GM19455 (cell line): ENCODE results near the gene ARHGDIA.

Experiments
- ATAC-seq: cut with Tn5 transposase; IDR thresholded peaks from one replicate; pipeline ENCODE4 v1.9.1; 2021; ENCODE audit not compliant: unreplicated experiment

ARHGDIA gene

DNA sequence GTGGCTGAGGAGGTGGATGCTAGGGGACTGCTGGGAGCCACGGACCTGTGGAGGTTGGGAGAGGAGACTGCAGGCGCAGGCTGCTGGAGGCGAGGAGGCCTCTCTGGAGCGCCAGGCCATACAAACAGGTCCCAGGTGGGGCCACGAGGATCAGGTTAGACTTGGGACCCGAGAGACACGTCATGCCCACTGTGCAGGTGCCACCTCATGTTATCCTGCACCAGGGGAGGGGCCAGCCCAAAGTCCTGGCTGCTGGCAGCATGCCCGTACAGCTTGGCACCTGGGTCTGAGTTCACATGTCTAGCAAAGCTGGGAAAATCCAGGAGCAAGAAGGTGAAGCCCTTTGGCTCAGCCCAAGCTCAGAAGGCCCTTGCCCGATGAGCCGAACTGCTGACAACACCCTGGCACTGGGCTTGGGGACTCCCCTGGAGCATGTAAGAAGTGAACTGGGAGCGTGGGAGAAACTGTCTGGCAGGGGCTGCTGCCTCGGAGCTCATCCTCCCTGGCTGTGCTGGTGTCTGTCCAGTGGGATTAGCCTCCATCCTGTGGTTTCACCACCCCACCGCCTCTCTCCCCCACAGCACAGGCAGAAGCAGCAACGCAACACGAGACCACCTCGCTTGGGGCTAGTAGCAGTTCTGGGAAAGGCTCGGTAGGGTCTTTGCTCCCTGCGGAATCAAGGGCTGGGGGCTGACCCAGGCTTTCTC is 5.3 kb downstream of the ARHGDIA start:
- no peak for ATAC-seq

DNA sequence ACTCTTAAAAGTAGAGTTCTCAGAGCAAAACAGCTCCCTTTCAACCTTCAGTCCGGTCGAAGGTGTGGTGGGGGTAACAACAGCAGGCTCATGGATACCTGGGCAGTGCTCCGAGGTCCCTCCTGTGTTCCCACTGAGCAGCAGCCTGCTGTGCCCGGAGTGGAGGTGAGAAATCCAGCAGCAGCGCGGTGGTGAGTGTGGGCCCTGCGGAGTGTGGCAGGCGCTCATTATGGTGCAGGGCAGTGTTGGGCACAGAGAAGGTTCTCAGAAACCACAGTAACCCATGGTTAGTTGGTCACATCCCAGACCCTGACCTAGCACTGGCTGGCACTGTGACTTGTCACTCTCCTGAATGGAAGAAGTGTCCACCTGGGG is 5.8 kb downstream of the ARHGDIA start:
- ATAC-seq = no peak

DNA sequence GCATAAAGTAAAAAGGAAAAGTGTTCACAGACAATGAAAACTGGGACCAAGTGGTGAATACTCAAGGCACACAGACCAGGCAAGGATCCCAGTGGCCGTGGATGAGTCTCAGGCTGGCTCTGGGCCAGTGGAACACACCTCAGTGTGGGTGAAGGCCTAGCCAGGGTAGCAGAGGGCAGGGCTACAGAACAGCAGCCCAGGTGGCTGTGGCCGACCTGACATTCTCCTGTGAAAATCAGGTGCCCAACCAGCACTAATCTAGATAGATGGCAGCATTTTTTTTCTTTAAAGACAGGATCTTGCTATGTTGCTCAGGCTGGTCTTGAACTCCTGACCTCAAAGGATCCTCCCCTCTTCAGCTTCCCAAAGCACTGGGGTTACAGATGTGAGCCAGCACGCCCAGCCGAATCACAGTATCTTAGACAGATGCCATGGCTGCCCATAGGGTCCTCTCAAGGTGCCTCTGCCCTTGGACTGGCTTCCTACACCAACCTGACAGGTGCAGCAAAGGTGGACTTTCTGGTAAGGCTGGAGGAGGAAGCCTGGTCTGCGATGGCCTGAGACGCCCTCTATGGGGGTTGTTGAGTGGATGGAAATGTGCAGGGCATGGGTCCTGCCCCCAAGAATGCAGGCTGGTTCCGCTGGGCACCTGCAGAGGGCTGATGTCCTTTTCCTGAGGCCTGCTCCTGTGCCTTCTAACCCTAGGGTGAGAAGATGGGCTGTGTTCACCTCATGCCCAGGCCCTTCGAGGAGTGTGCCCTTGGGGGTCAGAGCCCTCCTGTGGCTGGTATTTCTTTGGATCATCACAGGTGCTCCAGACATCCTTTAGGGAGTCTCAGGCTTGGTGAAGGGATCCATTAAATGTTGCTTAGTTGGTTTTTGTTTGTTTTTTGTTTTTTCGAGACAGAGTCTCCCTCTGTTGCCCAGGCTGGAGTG is 7.0 kb downstream of the ARHGDIA start:
- no peak for ATAC-seq

DNA sequence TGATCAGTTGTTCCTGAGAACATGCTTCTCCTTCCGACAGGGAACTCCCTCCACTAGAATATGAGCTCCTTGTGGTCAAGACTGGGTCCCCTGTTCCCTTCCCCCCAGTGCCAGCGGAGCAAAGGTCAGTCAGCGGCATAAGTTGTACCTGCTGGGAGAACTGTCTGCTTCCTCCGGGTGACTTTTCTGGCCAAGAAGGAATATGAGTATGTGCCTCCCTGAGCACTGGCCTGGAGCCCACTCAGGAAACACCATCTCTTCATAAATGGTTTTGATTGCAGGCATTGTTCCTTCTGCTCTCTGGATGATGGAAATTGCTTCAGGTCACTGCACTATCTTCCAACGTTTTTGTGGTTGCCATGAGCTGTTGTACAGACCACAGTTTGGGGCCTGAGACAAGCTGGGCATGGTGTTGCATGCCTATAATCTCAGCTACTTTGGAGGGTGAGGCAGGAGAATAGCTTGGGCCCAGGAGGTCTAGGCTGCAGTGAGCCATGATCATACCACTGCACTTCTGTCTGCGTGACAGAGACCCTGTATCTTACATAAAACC is 7.9 kb downstream of the ARHGDIA start:
- no peak for ATAC-seq

DNA sequence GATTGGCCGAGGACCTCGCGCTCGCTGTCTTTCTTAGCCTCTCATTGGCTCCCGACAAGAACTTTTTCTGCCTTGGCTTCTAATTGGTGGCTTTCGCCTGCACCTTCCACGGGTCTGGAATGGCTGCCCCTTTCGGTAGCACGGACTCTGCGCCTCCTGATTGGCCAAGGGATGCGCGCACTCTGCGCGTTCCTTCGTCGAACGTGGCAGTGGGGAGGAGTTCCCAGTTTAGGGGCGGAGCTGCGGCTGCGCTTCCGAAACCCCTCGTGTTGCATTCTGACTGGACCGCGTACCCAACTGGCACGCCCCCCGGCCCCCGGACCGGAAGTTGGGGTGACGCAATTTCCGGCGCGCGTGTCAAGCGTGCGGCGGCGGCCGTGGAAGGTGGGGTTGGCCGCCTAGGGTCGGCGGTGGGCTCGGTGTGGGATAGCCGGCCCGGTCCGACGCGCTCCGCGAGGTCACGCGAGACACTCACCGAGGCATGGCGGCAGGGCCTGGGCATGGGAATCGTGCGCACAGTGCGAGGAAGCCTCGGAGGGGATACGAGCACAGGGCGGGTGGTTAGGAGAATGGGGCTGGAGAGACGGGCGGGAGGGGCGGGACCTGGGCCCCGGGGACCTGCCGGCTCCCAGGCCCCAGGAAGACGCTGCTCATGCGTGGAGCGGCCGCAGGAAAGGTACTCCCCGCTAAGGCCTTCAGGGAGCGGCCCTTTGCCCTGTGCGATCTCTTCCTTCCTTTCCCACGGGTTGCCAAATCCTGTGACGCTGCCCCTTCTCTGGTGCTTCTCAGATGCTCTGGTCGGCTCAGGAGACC is 10.2 kb downstream of the ARHGDIA start:
- ATAC-seq = peak; percentile 79

DNA sequence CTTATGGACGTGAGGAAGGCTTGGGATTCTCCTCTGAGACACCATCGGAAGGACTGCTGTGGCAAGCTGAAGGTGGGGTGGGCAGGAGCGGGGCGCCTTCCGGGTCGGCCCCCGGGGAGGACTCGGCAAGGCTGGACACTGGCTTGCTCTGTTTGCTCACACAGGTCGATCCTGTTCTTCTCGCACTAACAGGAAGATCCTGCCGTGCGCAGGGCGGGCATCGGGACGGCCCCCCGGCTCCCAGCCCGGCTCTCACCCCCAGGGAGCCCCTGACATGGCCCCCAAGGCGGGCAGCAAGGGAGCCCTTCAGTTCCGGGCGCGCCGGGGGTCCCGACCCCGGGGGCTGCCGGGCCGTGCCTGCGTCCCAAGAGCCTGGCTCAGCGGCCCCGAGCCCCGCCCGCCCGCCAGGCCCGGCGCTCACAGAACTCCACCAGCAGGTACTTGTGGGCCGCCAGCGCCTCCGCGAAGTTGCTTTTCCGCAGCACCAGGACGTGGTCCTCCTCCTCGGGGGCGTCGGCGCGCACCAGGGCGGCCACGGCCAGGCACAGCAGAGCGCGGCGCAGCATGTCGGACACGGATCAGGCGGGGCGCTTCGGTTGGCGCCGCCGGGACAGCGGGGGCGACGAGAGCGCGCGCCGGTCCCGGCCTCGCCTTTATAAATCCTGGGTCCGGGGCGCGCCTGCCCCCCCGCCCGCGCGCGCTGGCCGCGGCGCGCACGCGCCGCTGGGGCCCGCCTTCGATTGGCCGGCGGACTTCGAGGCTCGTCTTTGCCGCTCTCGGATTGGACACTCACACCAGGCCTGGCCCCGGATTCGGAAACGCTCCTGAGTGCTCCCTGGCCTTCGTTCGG is 11.0 kb downstream of the ARHGDIA start, which contains the start of gene P4HB:
P4HB (minus strand) TSS at position 630 of the 850 bp plus-strand sequence; CDS start at position 566, 64 bp downstream.
- peak; percentile 8 for ATAC-seq

DNA sequence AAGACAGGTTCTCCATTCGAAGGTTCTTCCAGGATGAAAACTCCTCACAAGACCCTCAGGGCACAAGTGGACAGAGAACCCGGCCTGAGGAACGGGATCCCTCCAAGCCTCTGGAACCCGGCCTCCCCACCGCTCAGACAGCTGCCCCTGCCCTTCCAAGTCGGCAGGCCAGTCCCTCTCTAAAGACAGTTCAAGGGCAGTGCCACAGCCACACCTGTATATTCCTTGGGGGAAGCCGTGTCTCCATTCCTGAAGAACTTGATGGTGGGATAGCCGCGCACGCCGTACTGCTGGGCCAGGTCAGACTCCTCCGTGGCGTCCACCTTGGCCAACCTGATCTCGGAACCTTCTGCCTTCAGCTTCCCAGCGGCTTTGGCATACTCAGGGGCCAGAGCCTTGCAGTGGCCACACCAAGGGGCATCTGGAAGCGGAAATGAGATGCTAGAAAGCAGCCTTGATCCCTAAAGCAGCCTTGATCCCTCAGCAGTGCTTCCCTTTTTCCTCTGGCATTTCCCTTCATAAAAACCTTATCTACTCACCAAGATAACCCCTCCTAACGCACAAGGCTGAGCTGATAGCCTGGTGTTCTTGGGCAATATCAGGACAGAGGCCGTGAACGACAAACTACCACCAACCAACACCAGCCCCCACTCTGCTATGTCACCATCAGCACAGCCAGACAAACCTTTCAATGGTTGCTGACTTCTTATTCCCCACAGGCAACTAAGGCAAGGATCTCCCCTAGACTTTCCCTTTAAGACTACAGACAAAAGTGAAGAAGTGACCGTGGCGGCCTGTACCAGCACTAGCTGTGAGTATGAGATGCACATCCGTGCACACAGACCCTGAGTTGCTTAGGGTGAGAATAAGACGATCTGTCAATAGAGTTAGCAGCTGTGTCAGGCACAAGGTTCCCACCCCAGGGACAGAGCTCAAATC is 11.9 kb downstream of the ARHGDIA start:
- no peak for ATAC-seq

DNA sequence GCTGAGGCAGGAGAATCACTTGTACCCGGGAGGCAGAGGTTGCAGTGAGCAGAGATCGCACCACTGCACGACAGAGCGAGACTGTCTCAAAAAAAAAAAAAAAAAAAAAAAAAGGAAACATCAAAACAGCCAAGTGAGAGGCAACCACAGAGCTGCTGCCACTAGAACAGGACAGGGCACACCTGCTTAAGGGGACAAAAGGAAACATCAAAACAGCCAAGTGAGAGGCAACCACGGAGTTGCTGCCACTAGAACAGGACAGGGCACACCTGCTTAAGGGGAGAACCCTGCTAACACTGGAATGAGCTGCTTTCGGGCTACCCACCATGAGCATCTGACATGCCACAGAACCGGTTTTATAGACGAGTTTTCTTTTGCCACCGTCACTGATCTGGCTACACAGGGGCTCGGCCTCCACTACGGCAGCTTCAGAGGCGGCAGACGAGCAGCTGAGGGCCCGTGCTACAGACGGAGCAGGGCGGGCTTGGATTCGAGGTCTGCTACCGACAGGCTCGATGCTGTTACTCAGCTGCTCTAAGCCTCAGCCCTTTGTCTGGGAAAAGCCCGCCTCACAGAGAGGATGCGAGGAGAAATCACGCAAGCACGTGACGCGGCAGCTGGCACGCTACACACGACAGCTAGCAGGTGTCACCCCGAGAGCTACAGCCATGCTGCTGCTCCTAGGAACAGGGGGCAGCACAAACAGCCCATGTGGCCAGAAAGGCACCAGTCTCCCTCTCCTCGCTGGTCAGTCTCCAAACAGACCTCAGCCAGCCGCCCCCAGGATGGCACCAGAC is 12.8 kb downstream of the ARHGDIA start:
- no peak for ATAC-seq

DNA sequence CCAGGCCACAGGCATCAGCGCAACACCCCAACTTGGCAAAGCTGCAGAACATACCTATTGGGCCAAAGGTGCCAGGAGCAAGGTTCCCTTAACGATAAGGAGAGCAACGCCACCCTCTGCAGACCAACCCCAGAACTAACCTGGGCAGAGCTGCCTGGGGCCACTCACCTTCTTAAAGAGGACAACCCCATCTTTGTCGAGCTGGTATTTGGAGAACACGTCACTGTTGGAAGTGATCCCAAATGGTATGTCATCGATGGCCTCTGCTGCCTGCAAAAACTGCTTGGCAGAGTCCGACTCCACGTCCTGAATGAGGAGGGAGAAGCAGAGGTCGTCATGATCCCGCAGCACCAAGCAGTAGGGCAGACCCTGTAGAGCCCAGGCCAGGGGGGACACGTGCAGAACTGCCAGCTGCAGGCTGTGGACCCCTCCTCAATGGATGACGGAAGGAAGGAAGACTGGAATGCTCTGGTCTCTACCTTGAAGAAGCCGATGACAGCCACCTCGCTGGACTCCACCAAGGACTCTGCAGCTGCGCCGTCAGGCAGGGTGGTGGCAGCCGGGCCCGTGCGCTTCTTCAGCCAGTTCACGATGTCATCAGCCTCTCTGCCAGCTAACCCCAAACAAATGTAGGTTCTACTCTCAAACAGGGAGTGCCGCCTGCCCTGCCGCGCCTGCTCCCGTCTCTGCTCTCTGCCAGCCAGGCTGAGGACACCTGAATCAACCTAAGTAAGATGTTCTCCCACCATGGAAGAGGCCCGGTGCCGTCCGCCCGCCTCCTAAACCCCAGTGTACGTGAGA is 16.0 kb downstream of the ARHGDIA start:
- ATAC-seq = no peak

DNA sequence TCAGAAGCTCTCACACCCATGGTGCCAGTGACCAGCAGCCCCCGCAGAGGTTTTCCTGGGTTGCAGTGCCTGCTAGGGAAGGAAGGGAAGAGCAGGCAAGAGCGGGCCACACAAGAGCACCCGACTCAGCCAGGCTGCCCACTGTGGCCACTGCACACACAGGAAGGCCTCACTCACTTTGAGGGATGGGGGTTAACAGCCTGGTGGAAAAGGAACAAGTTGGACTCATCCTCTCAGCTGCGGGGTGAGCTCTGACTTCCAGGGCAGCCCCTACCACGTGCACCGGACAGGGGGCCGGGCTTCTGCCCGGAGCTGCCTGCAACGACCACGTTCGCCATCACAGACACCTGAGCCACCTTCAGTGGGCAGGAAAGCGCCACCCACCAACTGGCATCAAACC is 18.9 kb downstream of the ARHGDIA start:
- no peak for ATAC-seq

DNA sequence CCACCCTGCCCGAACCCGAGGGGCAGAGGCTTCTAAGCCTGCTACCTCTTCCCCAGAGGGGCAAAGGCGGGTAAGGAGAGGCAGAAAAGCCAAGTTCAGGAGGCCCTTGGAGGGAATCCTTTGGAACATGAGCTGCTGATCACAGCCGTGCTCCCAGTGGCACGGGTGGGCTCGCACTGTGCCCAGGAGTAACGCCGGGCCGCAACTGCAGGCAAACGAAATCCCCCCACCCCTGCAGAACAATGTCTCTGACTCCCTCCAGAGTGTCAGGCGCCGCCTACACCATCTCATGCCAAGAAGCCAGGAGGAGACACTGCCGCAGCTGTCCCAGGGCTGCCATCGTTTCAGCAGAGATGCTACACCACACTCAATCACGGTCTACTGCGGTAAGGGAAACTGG is 19.7 kb downstream of the ARHGDIA start:
- ATAC-seq = no peak

DNA sequence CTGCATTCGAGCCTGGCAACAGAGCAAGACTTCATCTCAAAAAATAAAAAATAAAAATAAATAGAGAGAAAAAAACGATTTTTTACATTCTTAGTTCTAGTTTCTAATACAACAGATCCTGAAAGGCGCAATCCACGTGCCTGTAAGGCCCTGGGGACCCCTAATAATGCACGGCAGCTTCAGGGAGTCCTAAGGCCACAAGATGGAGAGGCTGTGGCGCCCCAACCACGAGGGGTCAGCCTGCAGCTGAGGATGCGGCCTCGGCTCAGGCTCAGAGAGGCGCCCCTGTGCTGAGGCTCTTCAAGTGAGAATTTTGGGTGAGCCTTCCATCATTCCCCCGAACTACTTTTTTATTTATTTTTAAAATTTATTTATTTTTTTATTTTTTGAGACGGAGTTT is 21.7 kb downstream of the ARHGDIA start:
- ATAC-seq = no peak

DNA sequence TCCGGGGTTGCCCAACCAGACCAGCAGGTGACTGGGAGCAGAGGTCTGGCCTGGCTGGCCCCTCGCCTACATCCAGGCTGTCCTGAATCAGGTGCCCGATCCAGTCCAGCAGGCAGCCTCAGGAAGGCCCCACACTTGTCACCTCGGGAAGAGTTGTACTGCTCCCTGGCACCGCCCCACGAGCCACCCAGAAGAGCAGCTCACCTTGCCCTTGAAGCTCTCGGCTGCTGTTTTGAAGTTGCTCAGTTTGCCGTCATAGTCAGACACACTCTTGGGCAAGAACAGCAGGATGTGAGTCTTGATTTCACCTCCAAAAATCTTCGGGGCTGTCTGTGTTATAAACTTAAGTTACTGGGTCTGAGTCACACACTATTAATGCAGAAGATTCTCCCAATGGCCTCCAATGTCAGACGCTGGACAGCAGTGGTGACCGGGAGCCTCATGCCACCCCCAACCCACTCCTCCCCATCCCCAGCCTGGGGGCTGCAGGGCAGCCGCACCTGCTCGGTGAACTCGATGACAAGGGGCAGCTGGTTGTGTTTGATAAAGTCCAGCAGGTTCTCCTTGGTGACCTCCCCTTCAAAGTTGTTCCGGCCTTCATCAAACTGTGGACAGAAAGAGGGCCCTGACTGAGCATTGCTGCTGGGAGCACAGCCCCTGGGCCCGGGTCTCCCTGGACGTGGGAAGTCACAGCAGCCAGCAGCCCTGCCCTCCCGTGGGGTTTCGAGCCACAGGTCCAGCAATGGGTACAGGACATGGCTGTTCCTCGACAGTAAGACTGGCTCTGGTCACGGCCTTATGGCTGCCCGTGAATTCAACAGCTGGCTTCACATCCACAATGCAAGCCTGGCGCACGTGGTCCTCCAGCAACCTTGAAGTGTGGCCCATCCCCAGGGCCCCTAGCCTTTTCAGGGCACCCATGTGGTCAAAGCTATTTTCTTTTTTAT is 24.1 kb downstream of the ARHGDIA start:
- ATAC-seq = no peak

DNA sequence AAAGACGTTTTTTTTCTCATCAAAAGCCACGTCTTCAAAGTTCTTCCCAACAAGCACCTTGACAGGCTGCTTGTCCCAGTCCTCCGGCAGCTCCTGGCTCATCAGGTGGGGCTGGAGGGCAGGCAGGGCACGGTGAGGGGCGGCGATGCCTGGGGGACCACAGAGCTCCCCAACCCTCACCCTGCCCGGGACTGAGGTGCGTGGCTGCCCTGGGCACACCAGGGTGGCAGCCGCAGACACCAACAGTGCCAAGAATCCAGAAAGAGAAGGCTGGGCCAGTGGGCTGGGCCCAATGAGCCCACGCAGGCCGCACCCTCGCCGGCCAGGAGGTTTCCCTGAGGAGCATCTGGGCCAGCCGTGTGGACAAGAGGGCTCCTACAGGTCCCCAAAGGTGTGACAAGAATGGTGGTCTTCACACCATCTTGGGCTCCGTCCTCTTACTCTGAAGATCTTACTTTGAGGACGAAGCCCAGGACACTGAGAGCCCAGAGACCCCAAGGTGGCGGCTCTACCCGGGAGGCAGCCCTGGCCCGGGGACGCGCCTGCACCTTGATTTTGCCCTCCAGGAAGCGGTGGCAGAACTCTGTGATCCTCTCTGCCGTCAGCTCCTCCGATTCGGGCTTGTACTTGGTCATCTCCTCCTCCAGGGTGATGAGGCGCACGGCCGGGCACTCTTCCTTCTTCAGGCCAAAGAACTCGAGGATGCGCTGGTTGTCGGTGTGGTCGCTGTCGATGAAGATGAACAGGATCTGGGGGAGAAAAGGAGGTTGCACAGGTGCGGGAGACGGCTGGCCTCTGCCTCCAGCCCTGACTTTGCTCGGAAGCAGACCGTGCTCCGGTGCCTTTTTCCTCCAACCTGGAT is 25.0 kb downstream of the ARHGDIA start:
- no peak for ATAC-seq

DNA sequence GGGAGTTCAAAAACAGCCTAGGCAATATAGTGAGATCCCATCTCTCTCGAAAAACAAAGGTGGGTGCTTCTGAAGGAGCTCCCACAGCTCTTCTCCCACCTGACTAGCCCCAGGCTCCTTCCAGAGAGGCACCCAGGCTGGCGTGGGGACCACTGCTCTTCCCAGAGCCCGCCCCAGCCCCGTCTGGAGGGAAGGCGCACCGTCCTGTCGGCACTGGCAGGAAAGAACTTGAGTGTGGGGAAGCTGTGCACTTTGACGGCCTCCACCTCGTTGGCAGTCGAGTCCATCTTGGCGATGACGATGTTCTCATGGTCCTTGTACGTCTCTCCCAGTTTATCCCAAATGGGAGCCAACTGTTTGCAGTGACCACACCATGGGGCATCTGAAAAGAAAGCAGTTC is 25.8 kb downstream of the ARHGDIA start:
- no peak for ATAC-seq
